GM12865 (cell line): Measurements from ENCODE around the gene PTBP3.

Experiments
- DNase-seq: peaks from one replicate; pipeline ENCODE4 v3.0.0; 2010; ENCODE audit warnings: low read depth
- H3K4me3 ChIP-seq: 2 replicates; pipeline ENCODE4 v1.5.1; 2011; ENCODE audit warnings: mild to moderate bottlenecking, low read depth, low read length, control low read depth
- TF ChIP-seq, protein P1 (sequence below): IDR thresholded peaks from 2 replicates; pipeline ENCODE4 v1.5.1; 2011; ENCODE audit warnings: low read length, control low read depth, low read depth, inconsistent platforms; ENCODE audit not compliant: insufficient read depth; ENCODE audit errors: missing control alignments

Gene PTBP3

GRCh38 chr9:112360047-112360804, 26.8 kb upstream of the PTBP3 start:
- TF ChIP-seq, protein P1, sequence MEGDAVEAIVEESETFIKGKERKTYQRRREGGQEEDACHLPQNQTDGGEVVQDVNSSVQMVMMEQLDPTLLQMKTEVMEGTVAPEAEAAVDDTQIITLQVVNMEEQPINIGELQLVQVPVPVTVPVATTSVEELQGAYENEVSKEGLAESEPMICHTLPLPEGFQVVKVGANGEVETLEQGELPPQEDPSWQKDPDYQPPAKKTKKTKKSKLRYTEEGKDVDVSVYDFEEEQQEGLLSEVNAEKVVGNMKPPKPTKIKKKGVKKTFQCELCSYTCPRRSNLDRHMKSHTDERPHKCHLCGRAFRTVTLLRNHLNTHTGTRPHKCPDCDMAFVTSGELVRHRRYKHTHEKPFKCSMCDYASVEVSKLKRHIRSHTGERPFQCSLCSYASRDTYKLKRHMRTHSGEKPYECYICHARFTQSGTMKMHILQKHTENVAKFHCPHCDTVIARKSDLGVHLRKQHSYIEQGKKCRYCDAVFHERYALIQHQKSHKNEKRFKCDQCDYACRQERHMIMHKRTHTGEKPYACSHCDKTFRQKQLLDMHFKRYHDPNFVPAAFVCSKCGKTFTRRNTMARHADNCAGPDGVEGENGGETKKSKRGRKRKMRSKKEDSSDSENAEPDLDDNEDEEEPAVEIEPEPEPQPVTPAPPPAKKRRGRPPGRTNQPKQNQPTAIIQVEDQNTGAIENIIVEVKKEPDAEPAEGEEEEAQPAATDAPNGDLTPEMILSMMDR = no peak
- no peak overlapping the region for H3K4me3 ChIP-seq
- no peak for DNase-seq

- TF ChIP-seq, protein P1 = no peak
- DNase-seq = peak; percentile 58
- H3K4me3 ChIP-seq = no peak overlapping the region
Measured at GRCh38 chr9:112355427-112355897, 22.0 kb upstream of the PTBP3 start.

GRCh38 chr9:112354081-112354743, 20.8 kb upstream of the PTBP3 start:
- TF ChIP-seq, protein P1 = no peak
- DNase-seq = no peak
- H3K4me3 ChIP-seq = no peak overlapping the region

DNA sequence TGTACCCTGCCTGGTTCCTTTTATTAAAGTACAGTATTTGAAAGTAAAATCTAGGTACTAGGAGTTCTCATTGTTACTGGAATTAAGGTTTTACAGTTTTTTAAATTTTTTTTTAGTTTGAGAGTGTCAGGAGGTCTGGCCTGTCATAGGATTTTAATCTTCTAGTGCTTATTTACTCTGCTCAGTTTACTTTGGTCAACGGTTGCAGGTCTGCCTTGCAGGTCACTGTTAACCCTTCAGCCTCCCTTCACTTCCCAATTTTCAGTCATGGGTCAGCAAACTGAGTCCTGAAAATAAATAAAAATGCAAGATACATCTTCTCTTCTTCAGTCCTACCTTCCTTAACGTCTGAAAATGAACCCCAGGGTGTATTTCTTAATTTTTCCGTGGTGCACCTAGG, 18.8 kb upstream of the PTBP3 start:
- no peak for DNase-seq
- no peak overlapping the region for H3K4me3 ChIP-seq
- TF ChIP-seq, protein P1 = no peak

- no peak for DNase-seq
- TF ChIP-seq, protein P1 = no peak
- no peak overlapping the region for H3K4me3 ChIP-seq
Measured at GRCh38 chr9:112351184-112351583, 17.8 kb upstream of the PTBP3 start.

- TF ChIP-seq, protein P1 = no peak
- no peak for DNase-seq
- H3K4me3 ChIP-seq = no peak overlapping the region
Measured at GRCh38 chr9:112349008-112349333, 15.6 kb upstream of the PTBP3 start.
